C4-2B (cell line): ENCODE data around the gene TRDN.

ENCODE experiments used
- H3K27ac ChIP-seq: fragments of 450-650 bp; 2 replicates; pipeline ENCODE4 v1.5.1; 2017
- ZFX ChIP-seq: fragments of 450-650 bp; IDR thresholded peaks from 2 replicates; pipeline ENCODE4 v1.6.1; 2017
- TF ChIP-seq, protein P1 (sequence below): fragments of 450-650 bp; conservative IDR thresholded peaks from 2 replicates; pipeline ENCODE4 v1.5.1; 2017; ENCODE audit warnings: mild to moderate bottlenecking

Gene TRDN

DNA sequence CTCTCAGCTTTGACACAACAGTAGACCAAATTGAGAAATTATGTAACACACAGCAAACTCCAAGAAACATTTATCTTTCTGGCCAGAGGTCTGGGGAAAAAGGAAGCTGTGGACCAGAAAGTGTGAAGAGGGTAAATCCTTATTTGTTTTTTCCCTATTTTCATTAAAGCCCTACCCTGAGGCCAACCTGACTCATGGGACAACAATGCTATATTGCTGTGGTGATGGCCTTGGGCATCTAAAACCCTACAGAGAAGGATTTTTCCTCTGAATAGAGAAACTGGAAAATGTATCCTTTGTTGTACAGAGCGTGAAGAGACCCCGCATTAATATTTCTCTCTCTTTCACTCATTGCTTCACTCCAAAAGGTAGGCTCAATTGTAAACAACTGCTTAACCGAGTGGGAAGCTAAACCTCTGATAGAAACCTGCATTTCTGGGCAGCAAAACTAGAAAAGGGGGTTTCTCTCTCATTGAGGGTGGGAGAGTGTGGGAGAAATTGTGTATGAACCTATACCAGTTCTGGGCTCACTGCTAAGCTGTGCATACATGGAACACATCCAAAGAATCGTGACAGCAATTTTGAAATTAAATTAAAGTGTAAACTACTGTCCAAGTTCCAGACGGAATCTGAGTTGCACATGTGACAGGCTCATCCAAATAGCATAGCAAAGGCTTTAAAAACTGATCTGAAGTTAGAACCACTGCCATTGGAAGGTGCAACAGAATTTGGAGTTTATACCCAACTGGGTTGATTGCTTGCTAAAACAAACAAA is 465.2 kb downstream of the TRDN start:
- H3K27ac ChIP-seq = no peak overlapping the region
- TF ChIP-seq, protein P1, sequence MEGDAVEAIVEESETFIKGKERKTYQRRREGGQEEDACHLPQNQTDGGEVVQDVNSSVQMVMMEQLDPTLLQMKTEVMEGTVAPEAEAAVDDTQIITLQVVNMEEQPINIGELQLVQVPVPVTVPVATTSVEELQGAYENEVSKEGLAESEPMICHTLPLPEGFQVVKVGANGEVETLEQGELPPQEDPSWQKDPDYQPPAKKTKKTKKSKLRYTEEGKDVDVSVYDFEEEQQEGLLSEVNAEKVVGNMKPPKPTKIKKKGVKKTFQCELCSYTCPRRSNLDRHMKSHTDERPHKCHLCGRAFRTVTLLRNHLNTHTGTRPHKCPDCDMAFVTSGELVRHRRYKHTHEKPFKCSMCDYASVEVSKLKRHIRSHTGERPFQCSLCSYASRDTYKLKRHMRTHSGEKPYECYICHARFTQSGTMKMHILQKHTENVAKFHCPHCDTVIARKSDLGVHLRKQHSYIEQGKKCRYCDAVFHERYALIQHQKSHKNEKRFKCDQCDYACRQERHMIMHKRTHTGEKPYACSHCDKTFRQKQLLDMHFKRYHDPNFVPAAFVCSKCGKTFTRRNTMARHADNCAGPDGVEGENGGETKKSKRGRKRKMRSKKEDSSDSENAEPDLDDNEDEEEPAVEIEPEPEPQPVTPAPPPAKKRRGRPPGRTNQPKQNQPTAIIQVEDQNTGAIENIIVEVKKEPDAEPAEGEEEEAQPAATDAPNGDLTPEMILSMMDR = no peak
- TF ChIP-seq ZFX = no peak

GRCh38 chr6:123169774-123170095 is 467.0 kb downstream of the TRDN start:
- no peak for TF ChIP-seq ZFX
- TF ChIP-seq, protein P1 = no peak
- H3K27ac ChIP-seq = no peak overlapping the region

- no peak overlapping the region for H3K27ac ChIP-seq
- TF ChIP-seq, protein P1 = no peak
Observed at GRCh38 chr6:123168892-123169773, 467.6 kb downstream of the TRDN start.

- no peak overlapping the region for H3K27ac ChIP-seq
- TF ChIP-seq ZFX = no peak
- TF ChIP-seq, protein P1 = no peak
Observed at GRCh38 chr6:123168466-123168865, 468.3 kb downstream of the TRDN start.
